ENCODE results near the gene OR8J1.
"Not testable (repeated sequence)": the region's sequence is repeated elsewhere in the genome, so short reads cannot be mapped to it uniquely, and the experiment has no call there.

The OR8J1 gene, protein sequence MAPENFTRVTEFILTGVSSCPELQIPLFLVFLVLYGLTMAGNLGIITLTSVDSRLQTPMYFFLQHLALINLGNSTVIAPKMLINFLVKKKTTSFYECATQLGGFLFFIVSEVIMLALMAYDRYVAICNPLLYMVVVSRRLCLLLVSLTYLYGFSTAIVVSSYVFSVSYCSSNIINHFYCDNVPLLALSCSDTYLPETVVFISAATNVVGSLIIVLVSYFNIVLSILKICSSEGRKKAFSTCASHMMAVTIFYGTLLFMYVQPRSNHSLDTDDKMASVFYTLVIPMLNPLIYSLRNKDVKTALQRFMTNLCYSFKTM

GRCh38 chr11:56353991-56354390, at the start of gene OR8J1:
Gene OR8J1 (plus strand): TSS chr11:56354291. CDS start chr11:56360247, 5,956 bp downstream.
- no peak for DNase-seq (ENCODE audit: low spot score)

- no peak for DNase-seq (ENCODE audit: low spot score)
Measured at GRCh38 chr11:56307836-56308235, 46.3 kb upstream of the OR8J1 start.

- DNase-seq (ENCODE audit: low spot score): no peak
Measured at GRCh38 chr11:56314844-56315243, 39.2 kb upstream of the OR8J1 start, which contains the start of gene OR8K3. Gene OR8K3 (plus strand): TSS chr11:56315144. CDS start chr11:56318307, 3,163 bp downstream.

DNA sequence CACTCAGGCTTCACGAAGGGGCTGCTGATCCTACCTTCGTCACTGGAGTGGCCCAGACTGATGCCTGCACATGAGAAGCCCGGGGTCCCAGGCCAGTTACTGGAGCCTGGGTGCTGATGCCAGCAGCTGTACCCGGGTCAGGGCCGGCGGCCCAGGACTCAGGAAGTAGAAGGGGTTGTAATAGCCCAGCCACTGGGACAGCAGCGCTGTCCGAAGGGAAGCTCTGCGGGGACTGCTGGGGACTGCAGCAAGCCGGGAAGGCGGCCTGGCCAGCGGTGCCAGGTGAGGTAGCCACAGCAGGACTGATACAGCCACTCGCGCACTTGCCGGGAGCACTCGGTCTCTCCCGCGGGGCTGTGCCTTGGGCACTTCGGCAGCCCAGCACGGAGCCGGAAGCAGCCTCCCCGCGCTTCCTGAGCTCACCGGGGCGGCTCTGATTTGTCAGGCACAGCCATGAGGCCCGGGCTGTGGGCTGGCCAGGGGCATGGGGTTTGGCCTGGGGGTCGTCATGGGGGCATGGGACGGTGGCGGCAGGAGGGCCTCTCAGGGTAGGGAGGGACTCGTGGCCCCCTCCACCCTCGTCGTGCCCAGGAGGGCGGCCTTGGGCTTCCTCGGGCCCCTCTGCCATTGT, 22.1 kb upstream of the OR8J1 start:
- no peak for DNase-seq (ENCODE audit: low spot score)

DNA sequence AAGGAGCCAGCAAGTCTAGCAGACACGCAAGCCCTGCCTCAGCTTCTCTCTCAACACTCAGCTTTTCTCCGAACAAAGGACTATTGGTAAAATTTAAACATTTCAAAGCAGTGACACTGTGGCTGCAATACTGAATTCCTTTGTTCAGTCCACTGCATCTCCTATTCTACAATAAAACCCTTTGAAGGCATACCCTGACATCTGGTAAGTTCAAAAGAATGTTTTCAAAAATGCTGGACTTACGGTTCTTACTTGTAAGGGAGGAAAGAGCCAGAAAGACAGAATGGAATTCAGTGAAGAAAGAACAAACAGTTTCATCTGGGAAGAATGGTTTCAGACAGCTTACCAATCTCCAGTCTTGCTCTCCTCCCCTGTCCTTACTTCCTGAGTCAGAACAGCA, 20.9 kb upstream of the OR8J1 start:
- no peak for DNase-seq (ENCODE audit: low spot score)

GRCh38 chr11:56340289-56340688, 13.8 kb upstream of the OR8J1 start:
- DNase-seq (ENCODE audit: low spot score): no peak

DNA sequence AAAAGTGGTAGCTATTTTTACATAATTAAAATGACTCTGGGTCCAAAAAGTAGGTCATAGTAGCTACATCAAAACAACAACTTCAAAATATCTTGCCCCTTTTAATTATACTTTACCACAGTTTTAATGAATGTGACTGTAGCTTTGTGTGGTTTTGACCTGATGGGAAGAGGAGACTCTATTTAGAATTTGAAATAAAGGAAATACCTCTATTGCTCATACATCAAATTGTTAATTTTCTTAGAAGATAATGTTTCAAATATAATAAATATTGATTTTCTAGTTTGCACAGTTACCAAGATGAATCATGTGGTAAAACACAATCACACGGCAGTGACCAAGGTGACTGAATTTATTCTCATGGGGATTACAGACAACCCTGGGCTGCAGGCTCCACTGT, 8.4 kb upstream of the OR8J1 start, which contains the start of gene OR8K1:
Gene OR8K1 (plus strand): TSS at position 301 of the 400 bp plus-strand sequence. CDS start 0 bp downstream, at position 301.
- DNase-seq (ENCODE audit: low spot score): no peak

DNA sequence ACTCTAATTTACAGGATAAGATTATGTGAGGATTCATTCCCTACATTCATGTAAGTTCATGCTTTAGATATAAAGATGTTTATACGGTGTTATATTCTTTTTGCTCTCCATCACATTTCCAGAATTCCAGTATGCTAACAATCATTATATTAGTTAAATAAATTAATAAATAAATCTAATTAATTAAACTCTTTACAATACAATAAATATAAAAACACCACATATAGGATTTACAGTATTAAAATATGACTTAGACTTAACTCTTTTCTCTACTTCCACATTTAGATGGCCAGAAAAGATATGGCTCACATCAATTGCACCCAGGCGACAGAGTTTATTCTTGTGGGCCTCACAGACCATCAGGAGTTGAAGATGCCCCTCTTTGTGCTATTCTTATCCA, 21.2 kb downstream of the OR8J1 start, which contains the start of gene OR8U1:
Gene OR8U1 (plus strand): TSS at position 301 of the 400 bp plus-strand sequence. CDS start 0 bp downstream, at position 301.
- no peak for DNase-seq (ENCODE audit: low spot score)

- DNase-seq (ENCODE audit: low spot score): no peak
Measured at GRCh38 chr11:56380120-56380519, 26.0 kb downstream of the OR8J1 start.

DNA sequence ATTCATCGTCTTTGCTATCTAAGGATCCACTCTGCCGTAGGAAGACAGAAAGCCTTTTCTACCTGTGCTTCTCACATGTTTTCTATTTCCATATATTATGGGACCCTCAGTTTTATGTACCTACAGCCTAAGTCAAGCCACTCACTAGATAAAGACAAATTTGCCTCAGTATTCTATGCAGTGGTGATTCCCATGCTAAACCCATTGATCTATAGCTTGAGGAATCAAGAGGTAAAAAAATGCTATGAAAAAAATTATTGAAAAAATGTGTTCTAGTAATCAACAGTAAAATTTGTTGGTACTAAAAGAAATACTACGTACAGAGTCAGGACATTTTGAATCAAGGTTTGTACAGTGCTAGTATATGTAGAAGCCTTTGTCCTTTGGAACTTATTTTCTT, 40.3 kb downstream of the OR8J1 start:
- no peak for DNase-seq (ENCODE audit: low spot score)

DNA sequence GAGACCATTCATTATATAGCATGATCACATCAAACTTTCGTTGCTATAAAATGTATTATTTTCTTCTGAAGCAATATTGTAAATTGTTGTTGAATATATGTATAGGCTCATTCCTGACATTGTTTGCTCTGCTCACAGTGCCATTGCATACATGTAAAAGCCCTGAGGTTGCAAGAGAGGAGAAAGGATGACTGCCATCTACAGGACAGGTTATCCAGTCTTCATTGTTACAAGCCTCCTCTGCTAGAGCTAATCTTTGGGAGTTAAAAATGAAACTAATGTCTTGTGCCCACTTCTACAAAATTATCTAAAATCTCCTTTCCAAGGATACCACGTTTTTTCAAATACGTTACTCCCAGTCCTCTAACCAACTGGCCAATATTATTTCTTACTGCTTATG, 42.0 kb downstream of the OR8J1 start:
- no peak for DNase-seq (ENCODE audit: low spot score)

DNA sequence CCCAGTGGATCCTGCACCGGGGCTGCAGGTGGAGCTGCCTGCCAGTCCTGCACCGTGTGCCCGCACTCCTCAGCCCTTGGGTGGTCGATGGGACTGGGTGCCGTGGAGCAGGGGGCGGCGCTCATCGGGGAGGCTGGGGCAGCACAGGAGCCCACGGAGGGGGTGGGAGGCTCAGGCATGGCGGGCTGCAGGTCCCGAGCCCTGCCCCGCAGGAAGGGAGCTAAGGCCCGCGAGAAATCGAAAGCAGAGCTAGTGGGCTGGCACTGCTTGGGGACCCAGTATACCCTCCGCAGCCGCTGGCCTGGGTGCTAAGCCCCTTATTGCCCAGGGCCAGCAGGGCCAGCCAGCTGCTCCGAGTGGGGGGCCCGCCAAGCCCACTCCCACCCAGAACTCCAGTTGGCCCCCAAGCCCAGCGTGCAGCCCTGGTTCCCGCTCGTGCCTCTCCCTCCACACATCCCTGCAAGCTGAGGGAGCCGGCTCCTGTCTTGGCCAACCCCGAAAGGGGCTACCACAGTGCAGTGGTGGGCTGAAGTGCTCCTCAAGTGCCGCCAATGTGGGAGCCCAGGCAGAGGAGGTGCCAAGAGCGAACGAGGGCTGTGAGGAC, 47.9 kb downstream of the OR8J1 start:
- DNase-seq (ENCODE audit: low spot score): not testable (repeated sequence)

DNA sequence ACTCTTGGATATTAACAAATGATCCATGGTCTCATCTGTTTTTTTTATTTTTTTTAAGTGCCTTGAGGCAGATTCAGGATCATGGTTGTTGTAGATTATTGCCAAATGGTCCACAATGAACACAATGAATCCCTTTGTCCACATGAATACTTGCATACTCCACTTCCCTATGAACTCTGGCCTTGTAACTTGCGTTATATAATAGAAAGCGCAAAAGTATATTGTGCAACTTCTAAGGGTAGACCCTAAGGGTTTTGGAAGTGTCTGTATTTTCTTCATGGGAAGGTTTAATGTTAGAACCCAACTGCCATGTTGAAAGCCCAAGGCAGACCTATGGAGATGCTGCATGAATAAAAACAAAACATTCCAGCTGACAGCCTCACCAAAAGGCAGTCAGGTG, 50.3 kb downstream of the OR8J1 start:
- no peak for DNase-seq (ENCODE audit: low spot score)

GRCh38 chr11:56410801-56411200, 56.7 kb downstream of the OR8J1 start:
- DNase-seq (ENCODE audit: low spot score): no peak
